ENCODE results near the gene JPT1.

GRCh38 chr17:75109046-75109406 lies 45.3 kb downstream of the JPT1 start:
- no peak for TF ChIP-seq CTCF (IDR thresholded peaks at IDR 0.05; ENCODE audit: extremely low read depth in 1 of 2, insufficient read depth in 1 of 2, low read depth in 1 of 2, low read length in 2 of 2)
- no peak for TF ChIP-seq POLR2A (IDR thresholded peaks at IDR 0.05; ENCODE audit: low read depth, low read length)
- TF ChIP-seq EZH2 (IDR thresholded peaks at IDR 0.05; ENCODE audit: borderline replicate concordance, low read depth, low read length, severe bottlenecking) = no peak
- TF ChIP-seq POLR2AphosphoS5 (IDR thresholded peaks at IDR 0.05; ENCODE audit: insufficient read depth, low read depth, low read length) = no peak
